AG20443 (cell line): ENCODE data around the gene KRTAP10-11.
"Not testable (repeated sequence)": the region's sequence is repeated elsewhere in the genome, so short reads cannot be mapped to it uniquely, and the experiment has no call there.

Source experiments
- DNase-seq: peaks from one replicate; pipeline ENCODE4 v3.0.0; 2012; ENCODE audit warnings: low spot score, mixed read lengths

Gene KRTAP10-11

GRCh38 chr21:44646366-44647221 lies at the start of gene KRTAP10-11:
TSS of gene KRTAP10-11 (plus strand) at chr21:44646414. CDS start at chr21:44646459, 45 bp downstream.
- not testable (repeated sequence) for DNase-seq

GRCh38 chr21:44598061-44598460 lies 48.2 kb upstream of the KRTAP10-11 start:
- DNase-seq = no peak

DNA sequence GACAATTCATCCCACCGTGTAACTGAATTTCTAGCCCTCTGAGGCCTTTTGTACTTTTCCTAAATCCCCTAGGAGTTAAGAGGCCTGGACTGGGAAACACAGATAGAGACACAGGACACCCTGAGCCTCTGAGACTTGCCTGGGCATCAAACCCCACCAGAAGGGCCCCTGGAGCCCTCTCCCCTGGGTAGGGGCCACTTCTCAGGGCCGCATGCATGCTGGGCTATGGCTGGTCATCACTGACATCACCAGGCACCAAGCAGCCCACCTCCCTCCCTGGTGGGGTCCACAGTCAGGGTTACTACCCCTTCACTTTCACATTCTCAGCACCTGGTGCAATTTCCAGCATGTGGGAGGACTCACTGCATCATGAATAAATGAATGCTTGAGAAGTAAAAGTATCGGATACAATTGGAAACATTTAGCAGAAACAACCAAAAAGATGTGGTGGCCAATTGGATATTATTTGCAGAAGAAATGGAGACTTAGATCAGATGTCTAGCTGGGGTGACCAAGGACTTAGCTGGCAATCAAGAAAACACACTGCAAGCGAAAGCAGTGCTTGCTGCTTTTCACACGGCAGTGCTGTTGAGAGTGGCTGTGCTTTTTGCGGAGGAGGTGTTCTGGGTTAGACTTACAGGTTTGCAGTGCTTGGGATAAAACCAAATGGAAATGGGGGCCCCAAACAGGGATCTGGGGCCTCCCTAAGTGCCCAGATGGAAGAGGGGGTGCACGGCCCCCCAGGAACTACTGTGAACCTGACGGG lies 46.8 kb upstream of the KRTAP10-11 start:
- DNase-seq = no peak

- not testable (repeated sequence) for DNase-seq
These were observed 45.9 kb upstream of the KRTAP10-11 start, which contains the start of gene KRTAP10-7 for GRCh38 chr21:44600118-44600978. TSS of gene KRTAP10-7 (plus strand) at chr21:44600597. CDS start at chr21:44600622, 25 bp downstream.

- not testable (repeated sequence) for DNase-seq
These were observed 45.1 kb upstream of the KRTAP10-11 start for GRCh38 chr21:44601091-44601490.

DNA sequence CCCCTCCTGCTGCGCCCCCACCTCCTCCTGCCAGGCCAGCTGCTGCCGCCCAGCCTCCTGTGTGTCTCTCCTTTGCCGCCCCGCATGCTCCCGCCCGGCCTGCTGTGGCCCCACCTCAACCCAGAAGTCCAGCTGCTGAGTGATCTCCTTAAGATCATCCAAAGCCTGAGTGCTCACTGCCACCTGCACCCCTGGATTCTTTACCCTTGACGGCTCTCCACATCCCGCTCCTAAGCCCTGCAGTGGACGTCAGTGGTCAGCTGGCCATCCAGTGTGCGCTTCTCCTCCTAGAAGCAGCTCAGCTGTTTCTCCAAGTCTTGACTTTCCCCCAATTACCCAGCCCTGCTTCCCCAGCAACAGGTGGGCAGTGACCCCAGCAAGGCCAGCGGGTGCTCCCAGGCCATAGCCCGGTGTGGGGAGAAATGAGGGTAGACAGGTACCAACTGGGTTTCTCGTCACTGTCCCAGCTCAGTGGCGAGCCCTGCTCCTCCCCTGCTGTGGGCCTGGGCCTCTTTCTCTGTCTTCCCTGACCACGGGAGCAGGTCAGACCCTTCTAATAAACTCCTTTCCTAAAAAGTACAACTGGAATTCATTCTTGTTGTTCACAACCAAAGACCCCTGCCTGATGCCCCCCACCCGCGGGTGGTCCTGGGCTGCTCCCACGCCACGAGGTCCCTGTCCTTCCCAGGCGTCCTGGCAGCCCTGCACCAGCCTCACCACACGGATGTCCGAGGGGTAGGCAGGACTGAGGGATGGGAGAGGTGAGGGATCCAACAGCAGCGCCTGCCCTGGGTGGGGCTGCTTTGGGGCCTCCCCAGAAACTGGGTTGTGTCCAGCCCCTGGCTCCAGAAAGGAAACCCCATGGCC lies 44.4 kb upstream of the KRTAP10-11 start:
- no peak for DNase-seq

DNA sequence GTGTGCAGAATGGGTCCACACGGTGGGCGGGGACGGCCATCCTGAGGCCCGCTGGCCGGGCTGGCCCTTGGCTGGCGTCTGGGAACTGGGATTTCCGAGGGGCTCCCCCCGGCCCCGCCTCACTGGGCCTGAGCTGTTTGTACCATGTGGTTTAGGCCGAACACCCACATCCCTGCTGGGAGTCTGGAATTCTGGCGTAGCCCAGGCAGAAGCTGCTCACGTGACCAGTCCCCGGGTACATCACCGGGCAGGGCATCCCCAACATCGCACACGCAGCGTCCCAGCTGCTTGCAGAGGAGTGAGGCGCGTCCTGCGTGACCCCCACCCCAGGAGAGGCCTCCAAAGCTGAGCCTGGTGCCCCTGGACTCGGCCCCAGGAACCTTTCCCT lies 43.8 kb upstream of the KRTAP10-11 start:
- no peak for DNase-seq

DNA sequence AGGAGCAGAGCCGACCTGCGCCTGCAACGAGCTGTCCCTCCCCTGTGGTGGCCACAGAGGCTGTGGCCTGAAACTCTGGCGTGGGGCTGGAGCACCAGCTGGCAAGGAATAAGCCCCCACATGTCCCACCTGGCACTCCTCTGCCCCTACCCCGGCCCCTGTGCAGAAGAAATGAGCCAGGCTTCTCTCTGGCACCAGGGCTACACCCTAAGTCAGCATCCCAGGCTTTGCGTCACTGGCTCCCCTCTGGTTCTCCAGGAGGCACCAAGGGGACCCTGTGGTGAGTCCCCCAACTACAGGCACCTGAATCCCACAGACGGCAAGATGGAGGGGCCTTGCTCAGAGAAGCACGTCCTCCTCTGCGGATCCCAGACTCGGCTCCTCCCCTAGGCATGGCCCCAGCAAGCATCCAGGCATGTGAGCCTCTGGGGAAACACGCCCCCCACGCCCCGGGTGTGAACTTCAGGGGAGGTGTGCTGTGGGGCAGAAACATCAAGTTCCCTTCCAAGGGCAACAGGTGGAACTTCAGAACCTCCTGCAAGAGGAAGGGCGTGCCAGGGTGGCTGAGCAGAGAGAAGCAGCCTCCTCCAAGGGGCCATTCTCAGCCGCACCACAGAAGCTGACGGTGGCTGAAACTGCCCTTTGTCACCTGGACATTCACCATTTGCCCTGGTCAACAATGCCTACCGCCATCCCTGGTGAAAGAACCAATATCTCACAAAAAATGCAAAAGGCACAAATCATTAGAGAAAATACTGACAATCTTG lies 42.9 kb upstream of the KRTAP10-11 start:
- no peak for DNase-seq

DNA sequence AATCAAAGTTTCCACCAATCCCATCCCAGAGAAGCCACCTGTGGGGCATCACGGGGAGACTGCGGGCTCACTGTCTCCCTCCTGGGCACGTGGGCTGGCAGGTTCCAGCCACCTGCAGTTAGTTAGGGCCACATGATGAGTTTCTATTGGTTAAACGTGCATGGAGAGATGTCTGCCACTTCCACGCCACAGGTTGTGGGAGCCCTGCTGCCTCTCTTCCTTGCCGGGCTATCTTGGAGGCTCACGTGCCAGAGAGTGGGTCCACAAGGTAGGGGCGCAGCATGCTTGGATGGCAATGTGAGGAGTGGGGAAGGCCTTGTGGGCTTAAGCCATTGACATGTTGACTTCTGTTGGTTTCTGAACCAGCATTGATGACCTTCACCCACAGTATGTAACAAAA lies 42.3 kb upstream of the KRTAP10-11 start:
- no peak for DNase-seq

- DNase-seq = no peak
These were observed 39.7 kb upstream of the KRTAP10-11 start for GRCh38 chr21:44606495-44606894.

- DNase-seq = no peak
These were observed 37.0 kb upstream of the KRTAP10-11 start for GRCh38 chr21:44609193-44609592.

- not testable (repeated sequence) for DNase-seq
These were observed 35.9 kb upstream of the KRTAP10-11 start for GRCh38 chr21:44610157-44610843.

- no peak for DNase-seq
These were observed 34.7 kb upstream of the KRTAP10-11 start for GRCh38 chr21:44611551-44611950.

- no peak for DNase-seq
These were observed 34.2 kb upstream of the KRTAP10-11 start, which contains the start of gene KRTAP10-8 for GRCh38 chr21:44612029-44612486. TSS of gene KRTAP10-8 (plus strand) at chr21:44612079. CDS start at chr21:44612101, 22 bp downstream.

DNA sequence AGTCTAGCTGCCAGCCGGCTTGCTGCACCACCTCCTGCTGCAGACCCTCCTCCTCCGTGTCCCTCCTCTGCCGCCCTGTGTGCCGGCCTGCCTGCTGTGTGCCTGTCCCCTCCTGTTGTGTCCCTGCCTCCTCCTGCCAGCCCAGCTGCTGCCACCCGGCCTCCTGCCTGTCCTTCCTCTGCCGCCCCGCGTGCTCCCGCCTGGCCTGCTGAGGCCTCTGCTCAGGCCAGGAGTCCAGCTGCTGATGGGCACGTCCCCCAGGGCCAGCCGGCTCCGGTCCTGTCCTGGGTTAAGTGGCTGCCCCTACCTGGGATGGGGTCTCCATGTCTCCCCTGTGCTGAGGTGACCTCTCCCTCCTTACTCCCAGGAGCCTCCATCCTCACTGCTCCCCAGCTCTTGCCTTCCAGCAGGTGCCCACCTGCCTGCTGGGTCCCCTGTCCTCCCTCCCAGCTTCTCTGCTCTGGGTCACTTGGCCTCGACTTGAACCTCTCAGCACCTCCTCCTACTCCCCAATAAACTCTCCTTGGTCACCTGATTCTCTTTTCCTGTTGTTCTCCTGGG lies 33.5 kb upstream of the KRTAP10-11 start:
- no peak for DNase-seq

- no peak for DNase-seq
These were observed 32.6 kb upstream of the KRTAP10-11 start for GRCh38 chr21:44613386-44614155.

GRCh38 chr21:44614161-44614631 lies 32.0 kb upstream of the KRTAP10-11 start:
- DNase-seq = no peak

- no peak for DNase-seq
These were observed 31.2 kb upstream of the KRTAP10-11 start for GRCh38 chr21:44614961-44615391.
